Measurements from ENCODE around the gene TEK.

TEK gene

GRCh38 chr9:27196383-27196782 lies 87.4 kb downstream of the TEK start:
- POLR2A ChIA-PET, result no interaction called here
- TF ChIP-seq ZNF26 (tag by site-specific recombination; IDR thresholded peaks at IDR 0.05) (no peak), ZNF211 (tag by site-specific recombination; IDR thresholded peaks at IDR 0.05; ENCODE audit: low read depth) (no peak), ZNF146 (tag by site-specific recombination; IDR thresholded peaks at IDR 0.05) (no peak), GLIS2 (tag by site-specific recombination; IDR thresholded peaks at IDR 0.05) (no peak), ZNF610 (tag by site-specific recombination; IDR thresholded peaks at IDR 0.05; ENCODE audit: borderline replicate concordance) (no peak), ZSCAN18 (tag by site-specific recombination; IDR thresholded peaks at IDR 0.05) (no peak), ZNF555 (tag by site-specific recombination; conservative IDR thresholded peaks at IDR 0.05) (no peak), ZNF341 (tag by site-specific recombination; IDR thresholded peaks at IDR 0.05; ENCODE audit: low read depth) (no peak), ZNF629 (tag by site-specific recombination; IDR thresholded peaks at IDR 0.05) (no peak), FEZF1 (tag by site-specific recombination; IDR thresholded peaks at IDR 0.05) (no peak), ZNF175 (tag by site-specific recombination; IDR thresholded peaks at IDR 0.05) (no peak)
- CTCF ChIA-PET, result no interaction called here

GRCh38 chr9:27198190-27198589 lies 89.2 kb downstream of the TEK start:
- Histone ChIP-seq H3K4me1 (ENCODE audit: control insufficient read depth, insufficient read depth, low read length) (no peaks in the 10 kb centered on the region), H3K36me3 (ENCODE audit: control insufficient read depth in 2 of 2, insufficient read depth in 1 of 2, low read length in 2 of 2) (no peaks in the 10 kb centered on the region), H3K4me3 (ENCODE audit: low read depth, low read length) (no peak overlapping the region), H3K9me3 (ENCODE audit: control insufficient read depth, insufficient read depth, low read depth, low read length) (no peaks in the 10 kb centered on the region), H3K27ac (ENCODE audit: extremely low read depth, low read depth, low read length) (no peak overlapping the region)
- POLR2A ChIA-PET, result no interaction called here
- TF ChIP-seq ZNF426 (tag by site-specific recombination; IDR thresholded peaks at IDR 0.05), result no peak
- no peak for TF ChIP-seq CTCF (tag by site-specific recombination; IDR thresholded peaks at IDR 0.05)
- no peak for TF ChIP-seq ZNF768 (tag by site-specific recombination; IDR thresholded peaks at IDR 0.05)
- no peak for TF ChIP-seq GLIS2 (tag by site-specific recombination; IDR thresholded peaks at IDR 0.05)
- no peak for TF ChIP-seq ZFP69B (tag by site-specific recombination; IDR thresholded peaks at IDR 0.05)
- no peak for TF ChIP-seq ZNF658 (tag by site-specific recombination; IDR thresholded peaks at IDR 0.05)
- TF ChIP-seq ZNF37A (tag by site-specific recombination; IDR thresholded peaks at IDR 0.05), result no peak
- no peak for TF ChIP-seq ZNF747 (tag by site-specific recombination; IDR thresholded peaks at IDR 0.05)
- no peak for TF ChIP-seq KLF1 (tag by site-specific recombination; IDR thresholded peaks at IDR 0.05)
- no peak for TF ChIP-seq SCRT1 (tag by site-specific recombination; IDR thresholded peaks at IDR 0.05; ENCODE audit: borderline replicate concordance)
- TF ChIP-seq KLF8 (tag by site-specific recombination; IDR thresholded peaks at IDR 0.05), result no peak
- TF ChIP-seq ZNF677 (tag by site-specific recombination; IDR thresholded peaks at IDR 0.05), result no peak
- CTCF ChIA-PET, result no interaction called here

More at GRCh38 chr9:27196383-27196782, 87.4 kb downstream of the TEK start:
- H3K36me3 ChIP-seq (ENCODE audit: control insufficient read depth in 2 of 2, insufficient read depth in 1 of 2, low read length in 2 of 2), result no peaks in the 10 kb centered on the region
- no peaks in the 10 kb centered on the region for H3K9me3 ChIP-seq (ENCODE audit: control insufficient read depth, insufficient read depth, low read depth, low read length)
- H3K4me3 ChIP-seq (ENCODE audit: low read depth, low read length), result no peak overlapping the region
- no peaks in the 10 kb centered on the region for H3K4me1 ChIP-seq (ENCODE audit: control insufficient read depth, insufficient read depth, low read length)
- no peak overlapping the region for H3K27ac ChIP-seq (ENCODE audit: extremely low read depth, low read depth, low read length)

All from HEK293 (cell line).